GM19463 (cell line): ENCODE data around the gene ZNF394.

ENCODE experiments used
- ATAC-seq: cut with Tn5 transposase; IDR thresholded peaks from one replicate; pipeline ENCODE4 v1.9.1; 2021; ENCODE audit warnings: mild to moderate bottlenecking, moderate library complexity; ENCODE audit not compliant: unreplicated experiment

The ZNF394 gene

DNA sequence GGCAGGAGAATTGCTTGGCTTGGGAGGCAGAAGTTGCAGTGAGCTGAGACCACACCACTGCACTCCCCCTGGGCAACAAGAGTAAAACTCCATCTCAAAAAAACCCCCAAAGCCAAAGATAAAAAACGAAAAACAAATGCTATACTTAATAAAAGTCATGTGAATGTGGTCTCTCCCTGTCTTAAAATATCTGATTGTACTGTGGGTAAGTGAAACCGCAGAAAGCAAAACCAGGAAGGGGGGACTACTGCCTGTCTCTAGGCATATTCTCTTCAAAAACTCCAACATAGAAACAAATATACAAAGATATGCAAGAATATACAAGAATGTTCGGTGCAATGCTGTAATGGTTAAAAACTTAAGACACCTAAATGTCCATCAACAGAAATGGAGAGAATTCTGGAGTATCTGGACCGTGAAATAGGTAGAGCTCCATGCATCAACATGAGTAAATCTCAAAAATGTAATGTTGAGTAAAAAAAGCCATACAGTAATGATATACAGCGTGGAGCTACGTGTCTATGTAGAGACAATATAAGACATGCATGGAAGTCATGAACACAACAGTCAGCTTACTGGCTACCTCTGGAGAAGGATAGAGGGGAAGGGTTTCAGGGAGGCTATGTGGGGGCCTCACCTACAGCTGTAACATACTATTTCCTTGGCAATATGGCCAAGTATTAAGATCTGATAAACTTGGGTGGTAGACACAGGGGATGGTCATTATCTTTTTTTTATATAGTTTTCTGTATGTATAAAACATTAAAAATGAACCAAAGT lies 2.1 kb downstream of the ZNF394 start:
- no peak for ATAC-seq

DNA sequence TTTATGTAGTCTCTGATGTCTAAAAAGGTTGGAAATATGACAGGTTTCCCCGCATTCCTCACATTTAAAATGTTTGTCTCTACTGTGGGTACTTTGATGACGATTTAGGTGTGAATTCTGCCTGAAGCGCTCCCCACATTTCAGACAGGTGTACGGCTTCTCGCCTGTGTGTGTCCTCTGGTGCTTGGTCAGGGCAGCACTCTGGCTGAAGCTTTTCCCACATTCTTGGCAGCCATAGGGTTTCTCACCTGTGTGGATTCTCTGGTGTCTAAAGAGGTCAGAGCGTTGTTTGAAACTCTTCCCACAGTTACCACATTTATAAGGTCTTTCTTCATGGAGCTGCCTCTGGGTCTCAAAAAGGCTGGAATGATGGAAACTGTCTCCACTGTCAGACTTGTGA lies 6.3 kb downstream of the ZNF394 start:
- no peak for ATAC-seq

DNA sequence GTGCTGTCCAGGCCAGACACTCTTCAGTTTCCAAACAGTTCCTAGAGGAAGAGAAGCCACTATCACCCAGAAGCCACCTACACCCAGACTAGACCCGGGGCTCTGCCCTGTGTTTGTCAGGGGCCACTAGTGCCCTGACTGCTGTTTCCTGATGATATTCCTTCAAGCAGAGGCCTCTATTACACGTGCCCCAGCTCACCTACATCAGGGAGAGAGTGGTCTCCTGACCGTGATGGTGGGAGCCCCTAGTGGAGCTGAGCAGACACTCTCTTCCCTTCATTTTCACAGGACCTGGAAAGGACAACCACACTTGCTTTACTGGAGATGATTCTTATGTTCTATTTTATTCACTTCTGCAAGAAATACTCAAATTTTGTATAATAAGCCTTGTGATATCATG lies 9.2 kb downstream of the ZNF394 start:
- ATAC-seq: no peak

DNA sequence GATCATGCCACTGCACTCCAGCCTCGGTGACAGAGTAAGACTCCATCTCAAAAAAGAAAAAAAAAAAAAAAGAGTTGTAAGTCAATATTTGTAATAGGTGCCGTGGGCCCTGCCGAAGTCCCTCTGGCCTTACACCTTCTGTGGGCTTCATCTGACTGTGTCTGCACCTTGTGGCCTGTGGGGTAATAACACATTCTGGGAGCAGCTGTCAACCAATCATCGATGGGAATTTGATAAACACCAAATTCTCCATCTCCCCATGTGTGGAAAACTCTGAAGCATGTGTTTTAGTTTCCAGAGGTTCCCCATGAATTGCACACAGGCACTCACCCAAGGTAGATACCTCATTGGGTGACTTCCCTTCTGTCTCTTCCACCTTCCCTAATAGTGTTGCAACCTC lies 10.8 kb downstream of the ZNF394 start:
- ATAC-seq: no peak

DNA sequence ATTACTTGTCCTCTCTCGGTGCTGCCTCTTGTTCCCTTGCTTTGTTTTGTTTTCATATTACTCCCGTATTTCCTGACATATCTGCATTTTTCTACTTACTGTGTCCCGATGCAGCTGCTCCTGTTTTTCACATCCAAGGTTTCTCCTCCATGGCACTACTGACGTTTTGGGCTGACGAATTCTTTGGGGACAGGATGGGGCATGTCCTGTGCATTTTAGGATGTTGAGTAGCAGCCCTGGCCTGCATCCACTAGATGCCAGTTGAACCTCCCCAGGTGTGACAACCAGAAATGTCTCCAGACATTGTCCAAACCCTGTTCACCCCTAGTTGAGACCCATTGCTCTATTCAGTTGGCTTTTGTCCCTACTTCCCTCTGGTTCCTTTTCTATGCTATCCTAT lies 15.0 kb downstream of the ZNF394 start:
- ATAC-seq: no peak

DNA sequence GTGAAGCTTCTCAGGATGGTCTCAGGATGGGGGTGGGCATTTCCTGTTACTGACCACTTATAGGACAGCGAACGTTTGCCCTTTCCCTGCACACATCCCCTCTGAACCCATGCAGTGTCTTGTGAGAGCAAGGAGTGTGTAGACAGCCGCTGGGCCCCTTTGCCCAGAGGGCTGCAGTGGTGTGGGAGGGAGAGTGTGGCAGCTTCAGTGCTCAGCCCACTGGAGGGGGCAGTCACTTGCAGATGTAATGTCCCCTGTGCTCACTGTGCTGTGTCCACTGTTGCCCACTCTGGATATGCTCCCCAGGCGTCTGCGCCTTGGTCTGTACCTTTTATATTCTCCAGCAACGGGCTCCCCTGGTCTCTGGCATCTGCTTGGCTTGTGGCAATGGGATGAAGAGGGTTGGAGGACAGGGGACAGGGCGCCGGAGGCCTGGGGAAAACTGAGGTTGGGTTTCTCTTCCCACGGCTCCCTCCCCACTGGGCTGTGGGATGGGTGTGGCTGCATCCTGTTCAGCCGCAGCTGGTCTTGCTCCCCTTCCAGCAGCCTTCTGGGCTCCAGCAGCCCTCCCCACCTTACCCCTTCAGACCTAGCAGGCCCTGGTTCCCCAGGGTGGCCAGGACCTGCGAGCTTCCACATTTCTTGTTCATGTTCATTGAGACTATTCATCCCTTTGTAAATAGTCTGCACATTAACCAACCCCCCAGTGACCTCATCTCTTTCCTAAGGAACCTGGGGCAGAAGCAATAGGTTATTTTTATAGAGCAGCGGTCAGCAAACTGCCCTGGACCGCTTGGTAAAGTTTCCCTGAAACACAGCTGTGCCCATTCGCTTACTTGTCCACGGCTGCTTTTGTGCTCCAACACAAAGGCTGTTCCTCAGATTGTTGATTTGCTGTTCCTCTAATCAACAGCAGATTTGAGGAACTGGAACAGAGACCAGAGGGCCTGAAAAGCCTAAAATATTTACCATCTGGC lies 21.3 kb downstream of the ZNF394 start:
- no peak for ATAC-seq

DNA sequence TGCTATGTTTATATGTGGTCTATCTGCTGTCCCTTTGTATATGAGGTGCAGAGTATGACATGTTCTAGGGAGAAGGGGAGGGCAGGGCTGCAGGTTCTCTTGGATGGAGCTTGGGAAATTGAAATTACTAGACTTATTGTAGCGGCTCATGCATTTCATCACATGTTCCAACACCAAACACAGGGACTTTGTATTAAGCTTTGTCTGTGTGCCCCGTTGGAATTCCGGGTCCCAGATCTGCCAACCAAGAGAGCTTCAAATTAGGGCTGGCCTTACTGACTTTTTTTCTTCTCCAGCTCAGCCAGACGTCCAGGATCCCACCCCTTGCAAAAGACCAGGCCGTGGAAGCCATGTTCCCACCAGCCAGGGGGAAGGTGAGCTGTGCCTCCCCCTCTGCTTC lies 24.0 kb downstream of the ZNF394 start:
- ATAC-seq: no peak

DNA sequence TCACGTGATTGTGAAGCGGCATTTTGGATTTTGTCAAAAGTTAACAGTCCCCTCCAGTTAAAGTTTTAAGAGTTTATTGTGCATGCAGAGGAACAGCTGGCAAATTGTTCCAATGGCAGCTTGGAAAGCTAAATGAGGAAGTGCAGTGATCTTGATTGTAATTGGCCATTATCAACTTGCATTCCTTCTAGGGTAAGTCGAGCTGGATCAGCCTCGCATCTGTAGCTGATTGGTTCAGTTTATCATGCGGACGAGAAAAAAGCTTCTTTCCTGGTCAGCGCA lies 26.8 kb downstream of the ZNF394 start:
- ATAC-seq: no peak

DNA sequence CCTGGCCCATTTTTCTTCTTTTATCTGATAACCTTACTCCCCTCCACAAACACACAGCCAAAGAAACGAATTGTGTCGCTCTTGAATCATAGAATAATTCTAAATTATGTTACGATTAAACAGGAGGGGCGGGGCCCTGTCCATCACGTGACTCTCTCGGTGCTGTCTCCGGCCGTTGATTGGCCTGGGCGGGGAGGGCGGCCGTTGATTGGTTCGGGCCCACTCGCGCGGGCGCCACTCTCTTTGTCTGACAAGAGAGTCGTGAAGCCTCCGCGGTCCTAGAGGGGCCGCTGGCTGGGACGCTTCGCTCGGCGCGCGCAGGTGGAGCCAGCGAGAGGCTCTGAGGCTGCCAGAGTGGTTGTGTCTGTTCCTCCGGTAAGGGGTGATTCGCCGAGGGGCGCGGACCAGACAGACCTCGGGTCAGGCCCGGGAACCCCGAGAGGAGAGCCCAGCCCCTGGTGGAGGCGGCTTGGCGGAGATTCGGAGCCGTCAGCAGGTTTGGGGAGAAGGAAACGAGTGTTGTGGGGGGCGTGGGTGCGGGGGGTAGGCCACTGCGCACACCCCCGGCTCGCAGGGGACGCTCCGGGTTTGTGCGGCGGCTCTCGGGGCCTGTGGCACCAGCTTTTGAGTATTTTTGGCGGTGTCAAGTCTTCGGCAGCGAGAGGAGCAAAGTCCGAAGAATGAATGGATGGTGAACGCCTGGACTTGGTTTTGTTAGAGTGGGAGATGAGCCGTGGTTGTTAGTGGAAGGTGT lies 27.3 kb downstream of the ZNF394 start, which contains the start of gene ZNF789:
Gene ZNF789 (plus strand): TSS at position 330 of the 754 bp plus-strand sequence. CDS start 3,567 bp downstream, outside the sequence.
- ATAC-seq: peak; percentile 99

DNA sequence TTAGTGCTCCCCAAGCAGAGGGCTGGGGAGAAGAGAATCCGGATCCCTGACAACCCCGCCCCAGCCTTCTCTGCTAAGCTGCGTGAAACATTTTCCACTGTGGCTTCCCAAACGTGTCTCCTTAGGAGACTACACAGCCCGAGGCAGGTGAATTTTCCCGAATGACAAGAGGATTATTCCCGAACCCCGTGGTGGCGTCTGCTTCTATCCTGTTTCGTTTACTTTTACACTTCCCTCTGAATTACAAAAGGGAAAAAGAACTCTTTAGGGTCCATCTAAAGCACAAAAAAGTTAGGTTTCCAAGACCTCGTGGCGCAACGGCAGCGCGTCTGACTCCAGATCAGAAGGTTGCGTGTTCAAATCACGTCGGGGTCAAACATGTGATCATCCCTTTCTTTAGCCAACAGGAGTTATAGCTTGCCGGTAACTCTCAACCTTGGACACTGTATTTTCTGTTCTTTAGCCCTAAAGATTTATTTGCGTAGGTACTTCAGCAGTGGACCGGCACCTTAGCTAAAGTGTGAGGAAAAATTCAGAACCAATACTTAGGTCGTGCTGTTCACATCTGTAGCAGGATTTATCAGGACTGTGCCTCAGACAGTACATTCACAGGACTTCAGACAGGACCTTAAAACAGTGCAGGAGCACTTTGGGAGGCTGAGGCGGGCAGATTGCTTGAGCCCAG lies 30.6 kb downstream of the ZNF394 start:
- ATAC-seq: no peak

DNA sequence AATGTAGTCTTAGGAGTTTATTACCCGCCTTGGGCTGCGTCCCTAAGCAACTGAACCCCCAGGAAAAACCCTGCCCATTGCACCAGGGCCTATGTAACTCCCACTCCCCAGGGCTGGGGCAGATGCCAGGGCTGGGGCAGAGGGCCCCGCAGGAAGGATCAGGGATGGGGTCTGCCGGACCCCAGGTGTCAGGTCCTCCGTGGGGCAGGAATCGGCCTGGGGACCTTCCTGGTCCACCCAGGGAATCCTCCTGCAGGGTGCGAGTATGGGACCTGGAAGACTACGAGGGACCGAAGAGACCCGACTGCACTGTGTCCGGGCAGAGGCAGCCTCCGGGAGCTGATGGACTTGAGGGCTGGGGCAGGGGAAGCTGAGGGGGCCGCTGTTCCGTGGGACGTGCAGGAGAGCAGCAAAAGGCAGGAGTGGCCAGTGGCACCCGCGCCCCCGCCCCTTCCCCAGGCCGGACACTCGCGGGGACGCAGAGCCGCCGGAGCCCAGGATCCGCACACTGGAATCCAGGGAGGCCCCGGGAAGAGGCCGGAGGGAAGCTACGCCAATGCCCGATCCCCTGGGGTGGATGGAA lies 31.7 kb downstream of the ZNF394 start:
- no peak for ATAC-seq

DNA sequence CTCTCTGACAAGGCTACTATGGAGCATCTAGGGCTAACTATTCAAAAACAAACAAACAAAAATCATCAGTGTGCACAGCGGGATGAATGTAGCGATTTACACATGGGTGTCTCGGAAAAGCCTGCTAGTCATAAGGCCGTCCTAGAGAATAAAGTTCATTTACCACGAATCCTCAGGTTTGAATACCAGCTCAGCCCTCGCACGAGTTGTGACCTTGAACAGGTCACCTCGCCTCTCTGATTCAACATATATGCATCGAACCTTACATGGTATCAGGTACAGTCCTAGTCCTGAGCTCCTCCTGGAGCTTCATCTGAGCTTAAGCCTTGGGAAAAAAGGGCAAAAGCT lies 34.7 kb downstream of the ZNF394 start:
- ATAC-seq: no peak

DNA sequence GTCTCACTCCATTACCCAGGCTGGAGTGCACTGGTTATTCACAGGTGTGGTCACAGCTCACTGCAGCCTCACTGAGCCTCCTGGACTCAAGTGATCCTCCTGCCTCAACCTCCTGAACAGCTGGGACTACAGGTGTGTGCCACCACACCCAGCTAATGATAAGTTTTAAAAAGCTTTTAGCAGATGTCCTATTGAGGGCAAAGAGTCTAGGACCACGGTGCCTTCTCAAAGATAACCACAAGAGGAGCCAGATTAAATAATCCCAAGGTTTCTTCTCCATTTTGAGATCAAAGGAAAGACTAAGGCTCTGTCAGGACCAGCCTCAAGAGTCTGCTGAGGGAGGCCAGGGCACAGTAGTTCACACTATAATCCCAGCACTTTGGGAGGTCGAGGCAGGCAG lies 38.9 kb downstream of the ZNF394 start:
- ATAC-seq: no peak

DNA sequence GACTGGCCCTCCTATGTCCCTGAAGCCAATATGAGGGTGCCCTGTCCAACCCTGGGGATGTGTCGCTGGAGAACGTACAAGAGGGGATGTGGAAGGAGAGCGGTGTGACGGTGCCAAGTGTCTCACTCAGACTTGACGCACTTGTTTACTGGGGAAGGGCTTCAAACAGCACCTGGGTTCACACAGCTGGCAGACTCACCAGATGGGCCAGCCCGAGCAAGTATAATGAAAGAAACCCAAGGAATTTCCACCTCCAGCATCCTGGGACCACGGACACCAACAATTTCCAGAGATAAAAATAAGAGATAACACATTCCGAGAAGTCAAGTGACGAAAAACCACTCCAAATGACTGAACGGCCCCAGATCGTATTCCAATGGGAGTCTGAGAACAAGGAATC lies 39.4 kb downstream of the ZNF394 start:
- ATAC-seq: no peak

DNA sequence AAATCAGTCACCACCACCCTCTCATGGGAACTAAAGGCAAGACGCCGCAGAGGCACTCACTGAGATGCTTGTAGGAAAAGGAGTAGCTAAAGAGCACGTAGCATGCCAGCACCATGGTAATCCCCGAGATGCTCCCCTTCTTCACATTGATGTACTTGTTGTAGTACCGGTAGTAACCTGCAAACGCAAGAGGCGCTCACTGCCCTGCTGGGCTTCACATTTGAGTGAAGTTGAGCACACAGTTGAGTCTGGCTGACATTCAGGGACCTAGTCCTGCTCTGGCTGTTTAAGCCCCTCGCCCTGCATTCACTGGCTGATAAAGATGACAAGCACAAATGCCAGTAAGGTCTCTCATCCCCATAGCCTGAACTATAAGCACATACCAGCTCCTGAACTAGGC lies 41.0 kb downstream of the ZNF394 start:
- ATAC-seq: no peak

DNA sequence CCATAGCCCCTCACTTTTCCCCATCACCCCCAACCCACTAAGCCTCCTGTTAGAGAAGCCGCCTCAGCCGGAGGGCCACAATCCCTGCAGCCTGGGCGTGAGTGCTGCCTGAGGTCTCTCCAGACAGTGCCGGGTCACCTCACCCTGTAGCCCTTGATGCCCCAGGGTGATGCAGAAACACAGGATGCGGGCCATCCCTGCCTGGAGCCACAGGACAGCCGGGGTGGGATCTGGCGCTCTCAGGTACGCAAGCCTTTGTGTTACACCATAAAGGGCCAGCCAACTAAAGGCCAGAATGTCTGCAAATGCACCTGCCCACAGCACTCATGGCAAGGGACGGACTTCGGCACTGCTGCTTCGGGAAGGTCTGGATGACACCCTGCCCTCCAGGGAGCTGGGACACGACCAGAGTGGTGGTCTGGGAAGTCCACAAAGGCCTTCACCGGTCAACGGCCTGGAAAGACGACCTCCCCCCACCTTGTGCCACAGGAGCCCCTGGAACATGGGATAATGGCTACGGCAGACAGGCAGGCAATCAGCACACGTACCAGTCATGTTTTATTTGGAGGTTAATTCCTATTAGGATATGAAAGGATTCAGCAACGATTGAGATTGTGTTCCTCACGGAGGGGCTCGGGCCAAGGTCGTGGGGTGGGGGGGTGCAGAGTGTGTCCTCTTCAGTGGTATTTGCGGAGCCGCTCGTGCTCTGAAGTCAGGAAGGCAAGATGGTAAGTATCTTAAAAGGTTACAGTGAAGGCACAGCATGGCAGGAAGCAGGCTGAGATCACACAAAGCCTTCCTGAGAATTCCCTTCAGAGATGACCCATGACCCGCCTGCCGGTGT lies 42.2 kb downstream of the ZNF394 start:
- no peak for ATAC-seq

DNA sequence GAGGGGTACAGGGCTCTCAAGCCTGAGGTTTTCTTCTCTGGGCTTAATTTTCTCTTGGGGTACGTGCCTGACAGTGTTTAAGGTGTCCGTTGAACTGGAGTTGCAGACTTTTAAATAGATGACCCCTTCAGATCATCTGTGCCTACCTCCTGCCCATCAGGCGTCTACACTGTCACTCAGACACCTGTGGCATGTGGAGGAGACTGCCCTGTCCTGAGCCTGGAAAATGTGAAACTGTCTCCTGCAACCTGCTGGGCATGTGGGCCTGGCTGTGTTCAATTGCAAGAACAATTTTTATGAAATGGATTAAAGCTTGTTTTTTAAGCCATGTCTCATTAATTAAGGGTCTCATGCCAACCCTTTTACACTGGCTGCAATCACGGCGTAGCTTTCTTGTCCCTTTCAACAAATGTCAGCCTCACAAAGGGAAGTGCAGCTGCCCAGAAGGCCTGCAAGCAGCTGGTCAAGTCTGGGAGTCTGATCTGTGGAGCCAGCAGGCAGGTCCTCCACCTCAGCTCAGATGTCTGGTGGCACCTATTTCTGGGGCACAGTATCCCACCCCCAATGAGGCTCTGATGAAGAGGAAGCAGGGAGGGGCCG lies 42.9 kb downstream of the ZNF394 start:
- no peak for ATAC-seq

DNA sequence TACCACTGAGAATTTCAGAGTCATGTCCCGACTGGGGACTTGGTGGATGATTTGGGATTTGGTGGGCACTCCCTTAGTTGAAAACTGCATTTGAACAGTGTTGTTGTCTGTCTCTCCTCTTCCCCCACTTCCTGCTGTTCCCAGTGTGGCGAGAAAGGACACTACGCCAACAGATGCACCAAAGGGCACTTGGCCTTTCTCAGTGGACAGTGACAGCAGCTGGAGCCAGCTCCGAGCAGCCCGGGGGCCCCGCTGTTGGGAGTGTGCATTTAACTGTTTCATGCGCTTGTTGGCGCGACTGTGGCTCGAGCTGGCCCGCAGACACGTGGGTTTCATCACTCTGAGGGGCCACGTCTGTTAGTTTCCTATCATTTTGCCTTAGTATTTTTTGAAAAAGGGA lies 43.8 kb downstream of the ZNF394 start:
- ATAC-seq: no peak

DNA sequence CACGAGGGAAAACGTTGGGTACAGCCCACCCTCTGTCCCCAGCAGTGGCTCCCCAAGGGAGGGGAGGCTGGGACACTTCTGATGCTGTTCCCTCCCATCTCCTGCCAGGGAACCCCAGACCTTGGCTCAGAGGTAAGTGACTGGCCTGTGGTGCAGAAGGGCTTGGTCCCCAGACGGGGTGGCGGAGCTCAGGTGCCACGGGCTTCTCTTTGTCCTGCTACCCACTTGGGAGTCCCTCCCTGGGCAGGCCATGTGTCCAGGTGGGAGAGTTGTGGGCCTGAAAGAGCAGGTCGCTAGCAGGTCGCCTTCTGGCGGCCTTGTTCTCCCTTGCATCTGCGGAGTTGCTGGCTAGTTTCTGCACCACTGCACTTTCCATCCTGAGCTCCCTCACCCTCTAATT lies 44.2 kb downstream of the ZNF394 start:
- no peak for ATAC-seq
